Measurements from ENCODE around the gene GRAMD4.
"Not testable (repeated sequence)": the region's sequence is repeated elsewhere in the genome, so short reads cannot be mapped to it uniquely, and the experiment has no call there.

The GRAMD4 gene

DNA sequence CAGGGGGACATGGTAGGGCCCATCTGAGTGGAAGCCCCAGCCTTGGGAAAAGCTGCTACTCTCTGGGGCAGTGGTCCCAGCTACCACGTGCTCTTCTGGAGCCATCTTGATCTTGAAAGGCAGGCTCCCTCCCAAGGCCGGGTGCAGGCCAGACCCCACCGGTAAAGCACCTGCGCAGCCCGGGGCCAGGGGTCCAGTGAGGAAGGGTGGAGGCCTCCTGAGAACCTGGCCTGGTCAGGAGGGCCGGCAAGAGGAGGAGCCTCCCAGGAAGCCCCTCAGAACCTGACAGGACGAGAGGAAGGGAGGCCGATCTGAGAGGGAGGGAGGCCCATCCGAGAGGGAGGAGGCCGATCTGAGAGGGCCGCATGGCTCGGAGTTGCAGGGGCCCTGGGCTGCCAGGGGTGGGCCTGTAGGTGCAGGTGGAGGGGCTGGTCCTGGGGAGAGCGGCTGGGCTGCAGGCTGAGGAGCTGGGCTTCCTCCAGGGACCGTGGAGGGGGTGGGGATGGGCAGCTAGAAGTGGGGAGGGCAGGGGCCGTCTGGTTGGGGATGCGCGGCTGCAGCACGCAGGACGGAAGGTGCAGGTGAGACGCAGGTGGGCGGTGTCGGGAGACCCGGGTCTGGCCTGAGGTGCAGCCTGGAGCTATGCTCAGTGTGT, 529 bp downstream of the GRAMD4 start:
- Histone ChIP-seq H4K20me1 (ENCODE audit: insufficient read depth, low read length) (no peaks in the 10 kb centered on the region), H3K4me3 (ENCODE audit: low read length) (no peak overlapping the region), H3K79me2 (ENCODE audit: low read length) (no peaks in the 10 kb centered on the region), H3K9me3 (replicated peaks; ENCODE audit: insufficient read depth, low read length) (no peaks in the 10 kb centered on the region), H3K27me3 (replicated peaks; ENCODE audit: insufficient read depth, low read length) (no peaks in the 10 kb centered on the region), H3K27ac (ENCODE audit: low read length) (no peak overlapping the region), H3K9me2 (replicated peaks; ENCODE audit: insufficient read depth, low read length) (no peaks in the 10 kb centered on the region), H3K36me3 (replicated peaks; ENCODE audit: insufficient read depth, low read length) (no peaks in the 10 kb centered on the region), H3K4me2 (ENCODE audit: low read depth, low read length) (no peak overlapping the region), H3F3A (ENCODE audit: insufficient read depth, low read length) (no peaks in the 10 kb centered on the region), H3K9ac (ENCODE audit: low read length) (no peak overlapping the region), H2AFZ (ENCODE audit: low read length) (no peak overlapping the region), H3K4me1 (ENCODE audit: low read length) (no peaks in the 10 kb centered on the region)
- DNase-seq, result no peak
- no peak for TF ChIP-seq EZH2phosphoT487 (IDR thresholded peaks at IDR 0.05; ENCODE audit: low read length)
- TF ChIP-seq, protein P1, sequence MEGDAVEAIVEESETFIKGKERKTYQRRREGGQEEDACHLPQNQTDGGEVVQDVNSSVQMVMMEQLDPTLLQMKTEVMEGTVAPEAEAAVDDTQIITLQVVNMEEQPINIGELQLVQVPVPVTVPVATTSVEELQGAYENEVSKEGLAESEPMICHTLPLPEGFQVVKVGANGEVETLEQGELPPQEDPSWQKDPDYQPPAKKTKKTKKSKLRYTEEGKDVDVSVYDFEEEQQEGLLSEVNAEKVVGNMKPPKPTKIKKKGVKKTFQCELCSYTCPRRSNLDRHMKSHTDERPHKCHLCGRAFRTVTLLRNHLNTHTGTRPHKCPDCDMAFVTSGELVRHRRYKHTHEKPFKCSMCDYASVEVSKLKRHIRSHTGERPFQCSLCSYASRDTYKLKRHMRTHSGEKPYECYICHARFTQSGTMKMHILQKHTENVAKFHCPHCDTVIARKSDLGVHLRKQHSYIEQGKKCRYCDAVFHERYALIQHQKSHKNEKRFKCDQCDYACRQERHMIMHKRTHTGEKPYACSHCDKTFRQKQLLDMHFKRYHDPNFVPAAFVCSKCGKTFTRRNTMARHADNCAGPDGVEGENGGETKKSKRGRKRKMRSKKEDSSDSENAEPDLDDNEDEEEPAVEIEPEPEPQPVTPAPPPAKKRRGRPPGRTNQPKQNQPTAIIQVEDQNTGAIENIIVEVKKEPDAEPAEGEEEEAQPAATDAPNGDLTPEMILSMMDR (IDR thresholded peaks at IDR 0.05; ENCODE audit: low read length), result no peak
- no peak for TF ChIP-seq EZH2 (optimal IDR thresholded peaks at IDR 0.05; ENCODE audit: low read depth, low read length)

DNA sequence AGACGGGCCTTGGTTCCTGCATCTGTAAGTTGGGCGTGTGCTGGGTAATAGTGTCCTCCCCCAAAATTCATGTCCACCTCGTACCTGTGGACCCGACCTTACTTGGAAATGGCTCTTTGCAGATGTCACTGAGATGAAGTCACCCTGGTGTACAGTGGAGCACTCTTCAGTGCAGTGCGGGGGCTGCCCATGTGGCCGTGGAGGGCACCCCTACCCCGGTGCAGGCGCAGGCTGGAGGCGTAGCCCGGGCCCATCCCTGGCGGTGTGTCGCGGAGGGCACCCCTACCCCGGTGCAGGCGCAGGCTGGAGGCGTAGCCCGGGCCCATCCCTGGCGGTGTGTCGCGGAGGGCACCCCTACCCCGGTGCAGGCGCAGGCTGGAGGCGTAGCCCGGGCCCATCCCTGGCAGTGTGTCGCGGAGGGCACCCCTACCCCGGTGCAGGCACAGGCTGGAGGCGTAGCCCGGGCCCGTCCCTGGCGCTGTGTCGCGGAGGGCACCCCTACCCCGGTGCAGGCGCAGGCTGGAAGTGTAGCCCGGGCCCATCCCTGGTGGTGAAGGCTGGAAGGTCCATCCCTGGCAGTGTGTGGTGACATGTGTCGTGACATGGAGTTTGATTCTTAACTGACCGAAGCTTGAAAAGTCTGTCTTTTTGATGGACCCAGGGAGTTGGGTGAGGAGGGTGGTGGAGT, 1.2 kb downstream of the GRAMD4 start:
- H3K4me1 ChIP-seq (ENCODE audit: low read length); H3F3A ChIP-seq (ENCODE audit: insufficient read depth, low read length); H3K9me3 ChIP-seq (replicated peaks; ENCODE audit: insufficient read depth, low read length); H4K20me1 ChIP-seq (ENCODE audit: insufficient read depth, low read length); H3K27me3 ChIP-seq (replicated peaks; ENCODE audit: insufficient read depth, low read length); DNase-seq; H3K36me3 ChIP-seq (replicated peaks; ENCODE audit: insufficient read depth, low read length); H3K4me2 ChIP-seq (ENCODE audit: low read depth, low read length); H3K9ac ChIP-seq (ENCODE audit: low read length); H3K9me2 ChIP-seq (replicated peaks; ENCODE audit: insufficient read depth, low read length); H3K4me3 ChIP-seq (ENCODE audit: low read length); H3K27ac ChIP-seq (ENCODE audit: low read length); H2AFZ ChIP-seq (ENCODE audit: low read length); H3K79me2 ChIP-seq (ENCODE audit: low read length): not testable (repeated sequence)

DNA sequence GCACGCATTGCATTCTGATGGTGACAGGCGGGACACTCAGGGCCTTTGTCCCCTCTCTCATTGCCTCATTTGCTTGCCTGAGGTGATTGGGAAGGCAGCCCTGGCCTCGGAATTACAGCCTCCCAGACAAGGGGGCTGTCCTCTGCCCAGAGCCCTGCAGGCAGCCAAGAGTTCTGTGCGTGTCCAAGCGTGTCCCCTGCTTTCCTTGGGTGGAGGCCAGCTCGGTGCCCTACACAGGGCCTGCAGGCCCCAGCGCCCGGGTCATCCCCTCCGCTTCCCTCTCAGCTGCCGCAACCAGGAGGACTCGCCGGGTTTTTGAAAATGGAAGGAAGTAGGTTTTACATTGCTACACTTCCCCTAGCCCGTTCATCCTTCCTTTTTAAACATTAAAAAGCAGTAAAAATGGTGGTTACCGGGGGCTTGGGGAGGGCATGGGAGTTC, 1.9 kb downstream of the GRAMD4 start:
- H4K20me1 ChIP-seq (ENCODE audit: insufficient read depth, low read length), result no peaks in the 10 kb centered on the region
- H3K27ac ChIP-seq (ENCODE audit: low read length), result no peak overlapping the region
- no peaks in the 10 kb centered on the region for H3K9me3 ChIP-seq (replicated peaks; ENCODE audit: insufficient read depth, low read length)
- H3K79me2 ChIP-seq (ENCODE audit: low read length), result no peaks in the 10 kb centered on the region
- no peaks in the 10 kb centered on the region for H3K27me3 ChIP-seq (replicated peaks; ENCODE audit: insufficient read depth, low read length)
- no peak overlapping the region for H3K4me2 ChIP-seq (ENCODE audit: low read depth, low read length)
- no peak overlapping the region for H3K4me3 ChIP-seq (ENCODE audit: low read length)
- H3K9ac ChIP-seq (ENCODE audit: low read length), result no peak overlapping the region
- no peaks in the 10 kb centered on the region for H3K4me1 ChIP-seq (ENCODE audit: low read length)
- H3K36me3 ChIP-seq (replicated peaks; ENCODE audit: insufficient read depth, low read length), result no peaks in the 10 kb centered on the region
- no peak for TF ChIP-seq EZH2phosphoT487 (IDR thresholded peaks at IDR 0.05; ENCODE audit: low read length)
- H3K9me2 ChIP-seq (replicated peaks; ENCODE audit: insufficient read depth, low read length), result no peaks in the 10 kb centered on the region
- H3F3A ChIP-seq (ENCODE audit: insufficient read depth, low read length), result no peaks in the 10 kb centered on the region
- no peak for DNase-seq
- H2AFZ ChIP-seq (ENCODE audit: low read length), result no peak overlapping the region

DNA sequence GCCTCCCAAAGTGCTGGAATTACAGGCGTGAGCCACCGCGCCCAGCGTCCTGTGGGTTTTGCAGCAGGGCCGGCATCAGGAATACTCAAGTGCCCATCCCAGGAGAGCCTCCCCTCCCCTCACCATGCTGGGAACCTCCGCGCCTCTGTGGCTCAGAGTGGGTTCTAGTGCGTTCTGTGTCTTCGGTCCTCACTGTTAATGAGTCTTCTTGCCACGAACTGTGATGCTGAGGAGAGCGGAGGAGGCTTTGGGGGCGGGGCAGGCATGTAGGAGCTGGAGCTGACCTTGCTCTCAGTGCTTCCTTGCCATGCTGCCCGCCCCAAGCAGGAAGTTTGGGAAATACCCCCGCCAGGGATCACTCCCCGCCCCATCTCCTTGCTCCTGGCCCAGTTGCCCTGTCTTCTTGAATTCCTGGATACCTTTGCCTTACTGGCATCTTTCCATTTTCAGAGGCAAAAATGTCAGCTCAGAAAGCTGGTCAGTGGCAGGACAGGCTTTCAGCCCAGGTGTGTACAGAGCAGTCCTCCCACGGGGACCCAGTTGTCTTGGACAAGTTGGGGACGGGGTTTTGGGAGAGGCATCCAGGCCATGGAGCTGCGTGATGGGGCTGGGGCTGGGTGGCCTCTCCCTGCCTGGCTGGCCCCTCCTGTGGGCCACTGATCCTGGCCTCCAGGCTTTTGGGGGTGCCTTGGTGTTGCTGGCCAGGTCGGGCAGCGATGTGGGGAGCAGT, 5.1 kb downstream of the GRAMD4 start:
- TF ChIP-seq EZH2phosphoT487 (IDR thresholded peaks at IDR 0.05; ENCODE audit: low read length), result no peak
- TF ChIP-seq, protein P1 (IDR thresholded peaks at IDR 0.05; ENCODE audit: low read length), result no peak
- TF ChIP-seq EZH2 (optimal IDR thresholded peaks at IDR 0.05; ENCODE audit: low read depth, low read length), result no peak
- Histone ChIP-seq H3K9me2 (replicated peaks; ENCODE audit: insufficient read depth, low read length) (no peaks in the 10 kb centered on the region), H3F3A (ENCODE audit: insufficient read depth, low read length) (no peaks in the 10 kb centered on the region), H3K79me2 (ENCODE audit: low read length) (no peaks in the 10 kb centered on the region), H3K36me3 (replicated peaks; ENCODE audit: insufficient read depth, low read length) (no peaks in the 10 kb centered on the region), H3K4me2 (ENCODE audit: low read depth, low read length) (no peak overlapping the region), H3K4me3 (ENCODE audit: low read length) (no peak overlapping the region), H3K4me1 (ENCODE audit: low read length) (no peaks in the 10 kb centered on the region), H4K20me1 (ENCODE audit: insufficient read depth, low read length) (no peaks in the 10 kb centered on the region), H3K9me3 (replicated peaks; ENCODE audit: insufficient read depth, low read length) (no peaks in the 10 kb centered on the region), H3K27ac (ENCODE audit: low read length) (no peak overlapping the region), H2AFZ (ENCODE audit: low read length) (no peak overlapping the region), H3K27me3 (replicated peaks; ENCODE audit: insufficient read depth, low read length) (no peaks in the 10 kb centered on the region), H3K9ac (ENCODE audit: low read length) (no peak overlapping the region)
- DNase-seq, result no peak

All from MM.1S (cell line).